Lower leg skin (tissue), 4 donors: Measurements from ENCODE around the gene PARD6G. TPM values are rescaled to one million over a fixed set of nuclear protein-coding genes. Genes with fewer than 3 reads are reported as not detected.

Source experiments
- DNase-seq, 2 donors: peaks; one replicate each; pipeline ENCODE4 v3.0.0-alpha.2; 2019; ENCODE audit warnings: low spot score in 2 of 2
- H3K4me3 ChIP-seq: fragments of 200-600 bp; sonication (generic); 2 replicates; pipeline ENCODE4 v1.5.1; 2017; ENCODE audit warnings: mild to moderate bottlenecking, low read depth; ENCODE audit not compliant: poor library complexity, severe bottlenecking
- CTCF ChIP-seq, 3 donors: fragments of 450-650 bp; IDR thresholded peaks; one replicate each; pipeline ENCODE4 v1.5.1; 2016; ENCODE audit warnings: antibody characterized with exemption in 3 of 3, mild to moderate bottlenecking in 3 of 3, moderate library complexity in 2 of 3
- POLR2A ChIP-seq, 2 donors: fragments of 450-650 bp; IDR thresholded peaks; one replicate each; pipeline ENCODE4 v1.6.1; 2016 to 2017; ENCODE audit warnings: antibody characterized with exemption in 2 of 2, mild to moderate bottlenecking in 1 of 2, moderate library complexity in 1 of 2
- WGBS, 2 donors: methylation state at CpG; one replicate each; pipeline ENCODE4 v1.1.5; 2018; 5-methylcytosine and 5-hydroxymethylcytosine counted together
- intact Hi-C: fragments of 100-400 bp; cut with DNase I; formaldehyde crosslinking; loops from one replicate; pipeline ENCODE4 v1.15.0; 2023; ENCODE audit warnings: low total_unique reads
- total RNA-seq, 4 donors: library from RNA; depleted of rRNA; stranded (reverse); fragments of >200 nt; gene quantifications; one replicate each; pipeline ENCODE4 v1.1.0, GENCODE V29; 2016

PARD6G gene
- total RNA-seq, 4 donors from 2014 or later: 89.6 to 122 (median 101) TPM

DNA sequence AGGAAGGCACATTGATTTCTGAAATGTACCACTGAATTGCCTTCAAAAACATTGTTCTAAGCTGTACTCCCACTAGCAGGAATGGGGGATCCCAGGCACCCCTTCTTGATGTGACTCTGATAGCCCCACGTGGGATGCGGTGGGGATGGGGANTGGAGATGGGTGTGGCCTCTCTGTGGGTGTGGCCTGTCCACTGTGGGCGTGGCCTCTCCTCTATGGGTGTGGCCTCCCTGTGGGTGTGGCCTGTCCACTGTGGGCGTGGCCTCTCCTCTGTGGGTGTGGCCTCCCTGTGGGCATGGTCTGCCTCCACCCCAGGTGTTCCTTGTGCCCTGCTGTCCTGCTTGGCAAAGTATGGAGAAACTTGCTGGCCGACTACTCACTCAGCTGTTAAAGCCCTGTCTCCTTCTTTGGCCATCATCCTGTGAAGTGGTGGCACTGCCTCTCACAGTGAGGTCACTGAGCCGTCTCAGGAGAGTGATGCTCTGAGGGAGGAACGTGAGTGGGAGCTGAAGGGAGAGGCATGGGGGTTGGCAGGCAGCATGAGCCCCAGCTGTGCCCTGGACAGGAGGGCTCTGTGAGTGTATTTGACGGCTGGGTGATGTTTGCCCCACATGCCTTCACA, 6.7 kb upstream of the PARD6G start:
- DNase-seq: peak; percentile 11 to 85
- no peak overlapping the region for H3K4me3 ChIP-seq
- no peak for TF ChIP-seq CTCF (IDR thresholded peaks at IDR 0.05)
- WGBS, 2 donors: 67 to 73% methylated on average over 8 of the region's 8 CpGs
- intact Hi-C loops: no loop called here

DNA sequence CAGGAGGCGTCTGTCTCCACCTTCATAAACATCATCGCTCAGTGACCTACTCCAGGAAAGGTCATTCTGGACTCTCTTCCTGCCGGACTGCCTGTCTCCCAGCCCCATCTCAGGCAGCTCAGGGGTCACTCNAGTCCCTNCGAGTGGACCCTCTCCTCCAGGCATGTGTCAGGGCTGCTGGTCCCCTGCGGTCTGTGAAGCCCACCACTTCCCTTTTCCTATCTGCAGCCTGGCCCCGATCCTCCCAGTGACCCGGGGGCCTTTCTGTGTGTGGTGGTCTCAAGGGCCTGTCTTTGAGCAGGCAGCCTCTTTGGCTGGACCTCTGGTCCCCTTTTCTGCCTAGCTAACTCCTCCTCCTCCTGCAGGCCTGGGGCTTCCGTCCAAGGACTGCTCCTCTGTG, 5.9 kb upstream of the PARD6G start:
- H3K4me3 ChIP-seq: no peak overlapping the region
- no peak for TF ChIP-seq POLR2A (IDR thresholded peaks at IDR 0.05)
- TF ChIP-seq CTCF (IDR thresholded peaks at IDR 0.05): no peak
- intact Hi-C loops: no loop called here
- 89 to 97% methylated on average over 7 of the region's 8 CpGs for whole genome bisulfite sequencing, 2 donors
- DNase-seq: peak; percentile 11 to 43

DNA sequence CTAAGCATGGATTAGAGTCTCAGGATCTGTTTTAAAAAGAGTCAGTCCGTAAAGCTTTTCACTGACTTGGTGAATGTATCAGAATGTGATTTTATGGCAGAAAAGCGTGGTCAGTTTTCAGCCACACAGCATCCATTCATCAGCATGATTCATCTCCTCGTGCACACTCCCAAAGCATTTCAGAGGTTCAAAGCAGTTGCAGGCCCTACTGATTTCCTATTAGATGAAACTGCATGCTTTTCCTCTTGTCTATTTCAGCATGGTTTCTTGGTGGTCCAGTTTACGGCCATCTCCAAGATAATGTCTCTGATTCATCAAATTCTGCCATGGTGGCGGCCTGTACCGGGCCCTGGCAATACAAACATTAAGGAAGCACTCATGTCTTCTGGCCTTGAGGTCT, 4.8 kb upstream of the PARD6G start:
- WGBS, 2 donors: 95 to 96% methylated on average over 6 of the region's 6 CpGs
- no peak for TF ChIP-seq CTCF (IDR thresholded peaks at IDR 0.05)
- TF ChIP-seq POLR2A (IDR thresholded peaks at IDR 0.05): no peak
- intact Hi-C loops: no loop called here
- peak in 1 of 2 donors; percentile 42 for DNase-seq
- H3K4me3 ChIP-seq: no peak overlapping the region

DNA sequence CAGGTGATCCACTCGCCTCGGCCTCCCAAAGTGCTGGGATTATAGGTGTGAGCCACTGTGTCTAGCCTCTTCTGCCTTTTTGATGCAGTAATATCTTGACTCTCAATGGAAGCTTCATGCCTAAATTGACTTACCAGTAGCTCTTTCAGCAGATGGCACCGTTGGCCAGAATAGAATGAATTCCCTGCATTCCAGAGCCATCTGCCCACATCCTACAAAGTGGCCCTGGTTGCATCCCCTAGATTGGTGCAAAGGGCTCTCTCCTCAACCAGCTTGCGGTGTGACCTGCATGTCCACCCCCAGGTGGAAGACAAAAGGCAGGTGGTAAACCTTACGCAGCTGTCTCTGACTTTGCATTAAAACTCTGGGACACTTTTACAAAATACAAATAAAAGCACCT, 4.4 kb upstream of the PARD6G start:
- peak in 1 of 2 donors; percentile 34 for DNase-seq
- TF ChIP-seq CTCF (IDR thresholded peaks at IDR 0.05) (no peak), POLR2A (IDR thresholded peaks at IDR 0.05) (no peak)
- no peak overlapping the region for H3K4me3 ChIP-seq
- 90 to 91% methylated on average over 5 of the region's 5 CpGs for WGBS, 2 donors
- intact Hi-C loops: no loop called here

DNA sequence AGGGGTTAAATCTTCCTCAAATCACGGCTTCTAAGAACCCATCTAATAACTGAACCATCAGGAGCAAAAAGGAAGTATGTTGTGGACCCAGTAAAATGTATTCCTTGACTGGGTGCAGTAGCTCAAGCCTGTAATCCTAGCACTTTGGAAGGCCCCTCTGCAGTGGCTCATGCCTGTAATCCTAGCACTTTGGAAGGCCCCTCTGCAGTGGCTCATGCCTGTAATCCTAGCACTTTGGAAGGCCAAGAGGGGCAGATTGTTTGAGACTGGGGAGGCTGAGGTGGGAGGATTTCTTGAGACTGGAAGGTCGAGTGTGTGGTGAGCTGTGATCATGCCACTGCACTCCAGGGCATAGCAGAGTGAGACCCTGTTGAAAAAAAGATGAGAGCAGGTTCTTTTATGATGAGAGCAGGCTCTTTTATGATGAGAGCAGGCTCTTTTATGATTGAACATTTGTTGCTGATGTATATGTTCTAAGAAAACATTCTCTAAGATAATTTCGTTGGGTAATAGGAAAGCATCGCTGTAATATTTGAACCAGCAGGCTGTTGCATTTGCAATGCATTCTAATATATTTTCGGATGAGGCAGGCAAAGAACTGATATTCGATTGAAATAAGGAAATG, 3.5 kb upstream of the PARD6G start:
- intact Hi-C loops: no loop called here
- peak; percentile 8 to 64 for DNase-seq
- no peak overlapping the region for H3K4me3 ChIP-seq
- TF ChIP-seq POLR2A (IDR thresholded peaks at IDR 0.05): no peak
- TF ChIP-seq CTCF (IDR thresholded peaks at IDR 0.05): no peak
- WGBS, 2 donors: 74 to 85% methylated on average over 6 of the region's 6 CpGs
